ENCODE measurements around the gene UBL7. TPM values are rescaled to one million over a fixed set of nuclear protein-coding genes. Genes with fewer than 3 reads are reported as not detected.

UBL7 gene
- total RNA-seq, 2 experiments from 2014 or later, result 14.3 to 17.1 TPM

GRCh38 chr15:74418575-74419338 is 42.2 kb downstream of the UBL7 start:
- TF ChIP-seq CTCF (IDR thresholded peaks at IDR 0.05), result no peak
- intact Hi-C loops (cut with DNase I, micrococcal nuclease), result no loop called here
- H3K4me3 ChIP-seq (ENCODE audit: low read length), result no peak overlapping the region
- H3K27me3 Mint-ChIP-seq, result no peaks in the 10 kb centered on the region
- no peaks in the 10 kb centered on the region for H3K4me1 ChIP-seq (ENCODE audit: insufficient read depth, low read length)
- no peak overlapping the region for H3K27ac Mint-ChIP-seq
- no peaks in the 10 kb centered on the region for H3K36me3 Mint-ChIP-seq (ENCODE audit: low read depth)
- H3K27me3 ChIP-seq (ENCODE audit: control insufficient read depth in 1 of 2, insufficient read depth in 2 of 2, low read length in 2 of 2), result no peaks in the 10 kb centered on the region
- DNase-seq (no peak), ATAC-seq (ENCODE audit: poor library complexity) (no peak)
- ChIA-PET POLR2A (no interaction called here), CTCF (no interaction called here)
- H3K9me3 Mint-ChIP-seq, result no peaks in the 10 kb centered on the region
- no peaks in the 10 kb centered on the region for H3K4me1 Mint-ChIP-seq (ENCODE audit: low read depth)
- H3K4me3 Mint-ChIP-seq, result no peak overlapping the region
- no peaks in the 10 kb centered on the region for H3K9me3 ChIP-seq (ENCODE audit: control insufficient read depth in 1 of 2, insufficient read depth in 1 of 2, low read length in 2 of 2)
- H3K27ac ChIP-seq (ENCODE audit: low read depth in 1 of 2, low read length in 2 of 2), result no peak overlapping the region
- H3K36me3 ChIP-seq (ENCODE audit: insufficient read depth, low read length), result peaks cover 4% of the 10 kb centered on the region

GRCh38 chr15:74417670-74418069 is 43.3 kb downstream of the UBL7 start:
- H3K9me3 Mint-ChIP-seq, result no peaks in the 10 kb centered on the region
- Histone ChIP-seq H3K4me1 (ENCODE audit: insufficient read depth, low read length) (no peaks in the 10 kb centered on the region), H3K9me3 (ENCODE audit: control insufficient read depth in 1 of 2, insufficient read depth in 1 of 2, low read length in 2 of 2) (no peaks in the 10 kb centered on the region), H3K36me3 (ENCODE audit: insufficient read depth, low read length) (peaks cover 4% of the 10 kb centered on the region), H3K4me3 (ENCODE audit: low read length) (no peak overlapping the region), H3K27ac (ENCODE audit: low read depth in 1 of 2, low read length in 2 of 2) (no peak overlapping the region), H3K27me3 (ENCODE audit: control insufficient read depth in 1 of 2, insufficient read depth in 2 of 2, low read length in 2 of 2) (no peaks in the 10 kb centered on the region)
- no peak overlapping the region for H3K4me3 Mint-ChIP-seq
- intact Hi-C loops (cut with DNase I, micrococcal nuclease), result no loop called here
- DNase-seq, result no peak
- no peak for ATAC-seq (ENCODE audit: poor library complexity)
- POLR2A ChIA-PET, result no interaction called here
- CTCF ChIA-PET, result no interaction called here
- no peak overlapping the region for H3K27ac Mint-ChIP-seq
- no peaks in the 10 kb centered on the region for H3K4me1 Mint-ChIP-seq (ENCODE audit: low read depth)
- TF ChIP-seq CTCF (IDR thresholded peaks at IDR 0.05), result no peak
- H3K27me3 Mint-ChIP-seq, result no peaks in the 10 kb centered on the region
- H3K36me3 Mint-ChIP-seq (ENCODE audit: low read depth), result no peaks in the 10 kb centered on the region

- no peaks in the 10 kb centered on the region for H3K36me3 Mint-ChIP-seq (ENCODE audit: low read depth)
- Histone ChIP-seq H3K27me3 (ENCODE audit: control insufficient read depth in 1 of 2, insufficient read depth in 2 of 2, low read length in 2 of 2) (no peaks in the 10 kb centered on the region), H3K4me1 (ENCODE audit: insufficient read depth, low read length) (no peaks in the 10 kb centered on the region), H3K9me3 (ENCODE audit: control insufficient read depth in 1 of 2, insufficient read depth in 1 of 2, low read length in 2 of 2) (no peaks in the 10 kb centered on the region), H3K36me3 (ENCODE audit: insufficient read depth, low read length) (peaks cover 4% of the 10 kb centered on the region), H3K4me3 (ENCODE audit: low read length) (no peak overlapping the region), H3K27ac (ENCODE audit: low read depth in 1 of 2, low read length in 2 of 2) (no peak overlapping the region)
- no peak overlapping the region for H3K27ac Mint-ChIP-seq
- DNase-seq (no peak), ATAC-seq (ENCODE audit: poor library complexity) (no peak)
- CTCF ChIA-PET, result no interaction called here
- no peaks in the 10 kb centered on the region for H3K4me1 Mint-ChIP-seq (ENCODE audit: low read depth)
- POLR2A ChIA-PET, result no interaction called here
- no peak overlapping the region for H3K4me3 Mint-ChIP-seq
- no peaks in the 10 kb centered on the region for H3K9me3 Mint-ChIP-seq
- intact Hi-C loops (cut with DNase I, micrococcal nuclease), result no loop called here
- H3K27me3 Mint-ChIP-seq, result no peaks in the 10 kb centered on the region
- TF ChIP-seq CTCF (IDR thresholded peaks at IDR 0.05), result no peak
Observed at GRCh38 chr15:74417225-74417624, 43.7 kb downstream of the UBL7 start.

Measured in CD4-positive, alpha-beta T cell (primary cell).